Measurements from ENCODE around the gene RTL5. TPM values are rescaled to one million over a fixed set of nuclear protein-coding genes. Genes with fewer than 3 reads are reported as not detected.

The RTL5 gene
- polyA plus RNA-seq, 3 donors: 22.1 to 23.7 (median 23.0) TPM

DNA sequence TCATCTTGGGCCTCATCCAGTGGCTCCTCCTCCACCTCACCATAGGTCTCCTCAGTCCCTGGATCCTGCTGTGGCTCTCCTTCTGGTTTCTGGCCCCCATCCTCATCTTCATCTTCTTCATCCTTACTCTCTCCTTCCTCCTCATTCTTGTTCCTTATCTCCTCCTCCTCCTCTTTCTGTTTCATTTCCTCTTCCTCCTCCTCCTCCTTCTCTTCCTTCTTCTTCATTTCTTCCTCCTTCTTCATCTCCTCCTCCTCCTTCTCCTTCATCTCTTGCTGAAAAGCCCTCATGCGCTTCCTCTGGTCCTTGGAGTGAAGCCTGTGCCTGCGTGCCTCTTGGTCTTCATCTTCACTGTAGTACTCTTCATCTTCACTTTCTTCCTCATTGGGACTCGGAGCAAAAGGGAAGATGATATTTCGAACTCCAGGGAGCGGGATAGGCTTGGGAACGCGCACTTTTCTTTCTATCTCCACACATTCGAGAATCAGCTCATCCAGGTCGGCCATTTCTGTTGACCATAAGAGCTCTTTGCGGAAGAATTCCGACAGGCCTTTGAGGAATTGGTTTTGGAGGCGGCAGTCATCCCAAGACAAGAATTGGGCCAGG lies 1.5 kb downstream of the RTL5 start:
- no peak for DNase-seq (ENCODE audit: low read depth in 3 of 3, low spot score in 2 of 3)

DNA sequence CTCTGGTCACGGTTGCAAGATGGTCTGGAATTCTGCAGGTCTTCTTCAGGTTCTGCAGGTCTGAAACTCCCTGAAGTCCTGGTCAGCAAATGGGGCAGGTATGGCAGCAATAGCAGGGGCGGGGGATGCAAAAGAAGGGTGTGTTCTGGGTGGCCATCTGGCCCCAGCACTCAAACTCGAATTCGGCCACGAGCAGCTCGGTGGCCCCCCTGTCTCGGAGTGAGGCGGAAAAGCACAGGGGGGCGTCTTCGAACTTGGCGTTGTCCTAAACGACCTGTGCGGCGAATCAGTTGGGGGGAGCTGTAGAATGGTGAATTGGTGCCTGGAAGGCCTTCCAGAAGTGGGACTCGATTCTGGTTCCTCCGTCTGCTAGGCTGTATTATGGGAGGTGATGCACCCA lies 2.1 kb downstream of the RTL5 start:
- no peak for DNase-seq (ENCODE audit: low read depth in 3 of 3, low spot score in 2 of 3)

DNA sequence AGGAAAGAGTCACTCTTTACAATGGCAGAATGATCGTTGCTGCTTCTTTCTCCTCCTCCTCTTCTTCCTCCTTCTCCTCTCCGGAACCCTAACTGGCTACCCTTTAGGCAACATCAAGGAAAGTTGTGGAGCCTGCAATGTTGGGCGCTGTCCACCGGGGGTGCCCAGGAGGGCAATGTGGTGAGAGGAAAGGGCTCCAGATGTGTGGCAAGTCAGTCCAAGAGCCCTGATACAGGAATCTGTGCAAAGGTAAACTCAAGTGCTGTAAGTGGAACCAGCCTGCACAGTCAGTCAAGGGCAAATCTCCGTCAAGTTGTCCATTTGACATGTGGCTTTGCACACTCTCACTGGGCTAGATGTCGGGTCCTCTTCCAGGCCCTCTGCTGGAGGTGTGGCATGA lies 2.8 kb downstream of the RTL5 start:
- no peak for DNase-seq (ENCODE audit: low read depth in 3 of 3, low spot score in 2 of 3)

DNA sequence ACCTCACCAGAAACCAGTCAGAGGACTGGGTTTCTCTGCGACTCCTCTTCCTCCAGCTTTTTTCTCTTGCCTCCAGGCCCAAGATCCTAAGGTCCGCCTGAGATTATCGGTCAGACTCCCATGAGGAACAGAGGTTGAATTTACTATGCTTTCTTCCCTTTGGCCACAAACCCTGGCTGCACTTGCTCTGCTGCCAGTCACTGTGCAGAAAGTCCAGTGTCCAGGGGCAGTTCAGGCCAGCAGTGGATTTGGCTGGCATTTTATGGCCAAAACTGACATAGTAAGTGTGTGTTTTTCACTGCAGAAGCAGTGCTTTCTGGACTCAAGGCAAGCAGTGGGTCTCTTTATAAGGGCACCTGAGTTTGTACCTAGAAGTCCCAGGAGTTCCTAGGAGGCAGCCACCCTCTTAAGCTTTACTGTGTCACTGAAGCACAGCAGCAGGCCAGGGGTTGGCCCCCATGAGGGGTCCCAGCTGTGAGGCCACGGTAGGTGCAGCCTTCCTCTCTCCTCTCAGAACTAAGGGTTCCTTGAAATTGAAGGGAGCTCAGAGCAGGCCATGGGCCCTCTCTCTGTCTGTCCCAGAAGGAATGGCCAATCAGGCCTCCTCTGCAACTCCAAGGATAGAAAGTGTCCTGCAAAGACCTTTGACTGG lies 3.4 kb downstream of the RTL5 start:
- no peak for DNase-seq (ENCODE audit: low read depth in 3 of 3, low spot score in 2 of 3)

DNA sequence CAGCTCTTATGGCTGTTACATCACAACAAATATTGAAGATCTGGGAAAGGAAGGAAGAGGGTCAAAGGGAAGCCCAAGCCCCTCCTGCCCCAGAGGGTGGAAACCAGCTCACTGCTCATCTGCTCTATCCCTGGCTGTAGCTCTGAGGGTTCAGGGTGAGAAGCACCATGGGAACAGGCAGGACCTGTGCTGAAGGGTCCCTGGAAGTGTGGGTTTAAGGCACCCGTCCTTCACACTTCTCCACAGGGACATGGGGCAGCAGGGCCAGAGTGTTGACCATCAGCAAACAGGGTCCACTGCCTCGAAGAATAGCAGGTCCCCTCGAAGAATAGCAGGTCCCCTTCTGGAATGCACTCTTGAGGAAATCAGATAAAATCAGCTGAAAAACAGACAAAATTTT lies 4.4 kb downstream of the RTL5 start:
- no peak for DNase-seq (ENCODE audit: low read depth in 3 of 3, low spot score in 2 of 3)

DNA sequence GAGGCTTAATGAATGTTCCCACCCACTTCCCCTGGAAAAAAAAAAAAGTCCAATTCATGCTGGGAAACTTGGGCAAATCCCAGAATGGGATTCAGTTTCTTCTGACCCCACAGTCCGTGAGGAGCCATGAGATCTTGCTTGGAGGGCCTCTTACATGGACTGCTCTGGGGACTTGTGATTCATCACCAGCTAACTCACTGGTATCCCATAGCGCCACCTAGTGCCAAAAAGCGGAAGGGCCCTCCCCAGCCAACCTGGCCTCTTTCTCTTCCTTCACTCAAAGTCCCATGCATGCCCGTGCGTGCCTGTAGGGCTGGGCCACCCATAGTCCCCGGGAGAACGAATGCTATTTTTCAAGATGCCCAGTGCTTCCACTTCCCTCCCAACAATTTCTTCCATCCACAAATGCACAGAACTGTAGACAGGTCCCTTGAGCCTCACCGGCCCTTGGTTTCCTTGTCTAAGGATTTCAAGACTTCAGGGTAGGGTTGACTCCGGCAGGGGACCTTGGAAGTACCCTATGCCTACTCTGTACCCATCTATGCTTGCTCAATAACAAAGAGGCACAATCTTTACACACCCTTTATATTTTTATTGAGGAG lies 5.1 kb downstream of the RTL5 start:
- peak in 2 of 3 donors; percentile 66 to 67 for DNase-seq (ENCODE audit: low read depth in 3 of 3, low spot score in 2 of 3)

- no peak for DNase-seq (ENCODE audit: low read depth in 3 of 3, low spot score in 2 of 3)
Observed at GRCh38 chrX:72126048-72126415, 5.7 kb downstream of the RTL5 start.

- DNase-seq (ENCODE audit: low read depth in 3 of 3, low spot score in 2 of 3): no peak
Observed at GRCh38 chrX:72125331-72126047, 6.2 kb downstream of the RTL5 start.

DNA sequence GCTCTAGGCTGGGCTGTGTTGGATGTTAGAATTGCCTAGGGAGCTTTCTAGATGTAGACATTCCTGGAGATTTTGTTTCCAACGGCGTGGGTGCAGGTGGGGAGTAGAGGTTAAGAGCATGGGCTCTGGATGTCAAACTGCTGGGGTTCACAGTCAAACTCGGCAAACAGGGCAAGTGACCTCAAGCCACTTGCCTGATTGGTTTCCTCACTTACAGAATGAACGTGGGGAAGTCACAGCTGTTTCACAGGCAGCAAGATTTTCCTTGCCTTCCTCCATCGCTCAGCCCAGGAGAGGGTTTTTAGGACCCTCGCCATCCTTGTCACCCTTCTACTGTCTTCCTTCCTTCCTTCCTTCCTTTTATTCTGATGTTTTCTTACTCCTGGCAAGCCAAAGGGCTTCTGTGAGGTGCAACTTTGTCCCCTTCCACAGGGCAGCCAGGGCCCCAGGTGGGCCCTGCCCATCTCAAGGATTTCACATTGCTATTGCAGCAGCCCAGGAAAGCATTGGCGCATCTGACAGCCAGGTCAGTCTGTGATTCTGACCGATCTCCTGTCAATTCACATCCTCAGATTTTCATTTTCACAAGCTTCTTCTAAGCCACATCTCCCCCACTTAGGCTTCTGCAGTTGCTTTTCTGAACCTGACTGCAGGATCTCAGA lies 7.0 kb downstream of the RTL5 start:
- no peak for DNase-seq (ENCODE audit: low read depth in 3 of 3, low spot score in 2 of 3)

- DNase-seq (ENCODE audit: low read depth in 3 of 3, low spot score in 2 of 3): peak in 1 of 3 donors; percentile 60
Observed at GRCh38 chrX:72123471-72124185, 8.1 kb downstream of the RTL5 start.

DNA sequence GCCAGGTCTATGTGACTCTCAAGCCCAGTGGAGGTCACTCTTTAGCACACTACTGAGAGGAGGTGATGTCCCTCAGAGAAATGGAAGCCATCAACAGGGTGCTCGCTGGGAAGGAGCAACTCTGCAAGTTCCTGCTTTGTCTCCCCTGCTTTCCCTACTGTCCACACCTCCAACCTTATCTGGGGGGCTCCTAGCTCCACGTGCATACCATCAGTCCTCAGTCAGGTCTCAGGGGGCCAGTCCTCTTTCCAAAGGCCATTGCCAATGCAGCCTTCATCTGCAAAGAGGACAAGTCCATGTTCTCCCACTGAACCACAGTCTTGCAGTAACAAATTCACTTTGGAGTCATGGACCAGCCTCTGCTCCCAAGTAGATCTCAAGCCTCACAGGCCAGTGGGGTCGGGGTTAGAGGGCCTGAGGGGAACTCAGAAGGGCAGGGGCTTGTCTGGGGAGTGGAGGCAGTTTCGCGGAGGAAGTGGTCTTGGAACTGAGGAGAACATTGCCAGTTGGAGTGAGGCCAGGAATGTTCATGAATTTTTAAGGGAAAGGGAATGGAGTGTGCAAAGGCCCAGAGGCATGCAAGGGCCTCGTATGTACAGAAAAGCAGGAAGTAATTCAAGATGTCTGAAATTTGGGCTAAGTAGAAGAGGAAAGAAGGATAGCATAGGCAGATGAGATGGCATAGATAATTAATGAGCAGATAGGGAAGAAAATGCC lies 8.9 kb downstream of the RTL5 start:
- DNase-seq (ENCODE audit: low read depth in 3 of 3, low spot score in 2 of 3): no peak

GRCh38 chrX:72121383-72121782 lies 10.3 kb downstream of the RTL5 start:
- DNase-seq (ENCODE audit: low read depth in 3 of 3, low spot score in 2 of 3): no peak

DNA sequence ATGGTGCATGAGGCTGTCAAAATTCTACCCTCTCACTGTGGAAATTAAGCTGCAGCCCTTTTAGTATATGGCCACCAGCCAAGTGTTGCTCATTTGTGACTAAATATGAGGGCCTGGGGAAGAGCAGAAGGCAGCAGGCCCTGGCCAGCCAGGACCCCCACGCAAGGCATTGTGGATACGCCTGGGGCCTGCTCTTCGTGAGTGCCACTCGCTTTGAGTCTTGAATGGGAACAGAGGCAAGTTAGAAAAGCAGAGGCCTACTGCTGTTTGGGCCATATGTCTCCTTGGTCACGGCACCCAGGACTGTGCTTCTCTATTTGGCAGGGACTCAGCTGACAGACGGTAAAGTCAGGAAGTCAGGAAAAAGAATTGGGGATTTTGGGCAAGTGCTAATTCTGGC lies 10.9 kb downstream of the RTL5 start:
- DNase-seq (ENCODE audit: low read depth in 3 of 3, low spot score in 2 of 3): no peak

- DNase-seq (ENCODE audit: low read depth in 3 of 3, low spot score in 2 of 3): no peak
Observed at GRCh38 chrX:72117636-72118210, 14.0 kb downstream of the RTL5 start.

- DNase-seq (ENCODE audit: low read depth in 3 of 3, low spot score in 2 of 3): no peak
Observed at GRCh38 chrX:72115380-72115779, 16.3 kb downstream of the RTL5 start.

DNA sequence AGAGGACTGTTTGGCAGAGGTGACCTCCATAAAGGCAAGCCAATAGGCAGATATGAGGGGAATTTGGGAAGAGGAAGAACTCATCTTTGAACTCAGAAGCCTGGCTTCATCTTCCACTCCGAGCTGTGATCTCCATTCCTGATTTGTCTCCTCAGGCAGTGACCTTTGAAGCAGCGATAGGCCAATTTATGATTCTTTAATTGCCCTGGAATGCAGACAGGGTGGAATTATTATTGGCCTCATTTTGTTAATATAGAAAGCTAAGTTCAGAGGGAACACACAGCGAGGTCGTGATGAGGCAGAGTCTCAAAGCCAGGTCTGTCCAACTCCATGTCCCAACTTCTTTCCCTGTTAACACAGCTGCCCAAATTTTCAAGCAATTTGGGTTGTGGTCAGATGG lies 16.9 kb downstream of the RTL5 start:
- no peak for DNase-seq (ENCODE audit: low read depth in 3 of 3, low spot score in 2 of 3)

GRCh38 chrX:72114306-72114705 lies 17.4 kb downstream of the RTL5 start:
- no peak for DNase-seq (ENCODE audit: low read depth in 3 of 3, low spot score in 2 of 3)

DNA sequence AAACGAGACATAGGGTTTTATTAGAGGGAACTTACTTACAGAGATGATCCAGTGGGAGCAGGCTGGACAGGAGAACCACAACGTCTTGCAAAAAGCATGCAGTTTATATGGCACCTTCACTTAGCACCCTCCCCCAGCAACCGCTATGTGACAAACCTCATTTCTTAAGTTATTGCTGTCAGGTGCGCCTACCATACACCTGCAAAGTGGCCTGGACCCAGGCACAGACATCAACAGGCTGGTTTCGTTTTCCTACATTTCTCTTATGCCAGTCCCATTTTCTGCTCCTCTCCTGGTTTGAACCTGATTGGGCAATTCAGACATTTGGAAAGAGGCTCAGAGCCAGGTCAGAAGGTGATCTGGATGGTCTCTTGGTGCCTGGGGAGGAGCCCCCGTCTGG lies 18.3 kb downstream of the RTL5 start:
- no peak for DNase-seq (ENCODE audit: low read depth in 3 of 3, low spot score in 2 of 3)

DNA sequence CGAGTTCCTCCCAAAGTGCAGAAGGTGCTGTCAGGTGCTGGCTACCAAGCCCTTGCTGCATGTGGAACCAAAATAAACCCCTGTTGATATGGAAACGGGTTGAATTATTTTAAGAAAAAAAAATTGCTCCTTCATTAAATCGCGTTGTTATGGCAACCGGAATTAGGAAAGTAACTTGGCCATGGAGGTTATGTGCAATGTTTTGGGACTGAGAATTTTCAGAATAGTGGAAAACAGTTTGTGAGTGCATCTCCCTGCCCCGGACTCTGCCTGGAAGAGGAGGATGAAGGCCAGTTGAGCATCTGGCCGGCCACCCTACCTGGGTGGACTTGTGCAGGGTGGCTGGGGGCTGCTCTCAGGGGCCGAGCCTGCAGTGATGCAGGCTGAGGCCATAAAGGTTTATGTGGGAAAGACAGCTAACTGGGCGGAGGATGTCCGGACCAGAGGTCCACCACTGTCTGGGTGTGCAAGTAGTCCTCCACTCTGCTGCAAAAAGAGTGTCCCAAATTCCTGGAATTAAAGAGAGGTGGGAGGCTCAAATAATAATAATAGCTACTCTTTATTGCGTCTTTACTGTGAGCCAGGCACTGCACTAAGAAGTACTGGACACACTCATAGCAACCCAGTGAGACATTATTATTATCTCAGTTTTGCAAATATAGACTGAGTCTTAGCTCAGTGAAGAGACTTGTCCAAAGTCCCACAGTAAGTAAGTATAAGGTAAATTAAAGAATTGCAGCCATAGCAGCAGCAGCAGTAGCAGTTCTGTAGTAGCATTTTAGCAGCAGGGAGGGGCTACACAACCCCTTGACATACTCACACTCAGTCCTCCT lies 20.6 kb downstream of the RTL5 start:
- no peak for DNase-seq (ENCODE audit: low read depth in 3 of 3, low spot score in 2 of 3)
